GM19468 (cell line): ENCODE data around the gene AACS.

ENCODE experiments used
- ATAC-seq: cut with Tn5 transposase; IDR thresholded peaks from one replicate; pipeline ENCODE4 v1.9.1; 2021; ENCODE audit warnings: mild to moderate bottlenecking, moderate library complexity, moderate number of reproducible peaks; ENCODE audit not compliant: unreplicated experiment; ENCODE audit errors: extremely low read depth

Gene AACS

GRCh38 chr12:125143491-125143890 lies 78.3 kb downstream of the AACS start:
- ATAC-seq = no peak

- no peak for ATAC-seq
Measured at GRCh38 chr12:125145196-125145595, 80.0 kb downstream of the AACS start.

GRCh38 chr12:125148316-125148715 lies 83.1 kb downstream of the AACS start:
- no peak for ATAC-seq

GRCh38 chr12:125149160-125150108 lies 84.2 kb downstream of the AACS start:
- peak; percentile 87 for ATAC-seq

- ATAC-seq = no peak
Measured at GRCh38 chr12:125151284-125151683, 86.0 kb downstream of the AACS start.

- ATAC-seq = no peak
Measured at GRCh38 chr12:125152463-125152862, 87.2 kb downstream of the AACS start.

GRCh38 chr12:125155366-125155765 lies 90.1 kb downstream of the AACS start:
- ATAC-seq = no peak

- no peak for ATAC-seq
Measured at GRCh38 chr12:125157177-125157576, 91.9 kb downstream of the AACS start.

GRCh38 chr12:125159702-125160101 lies 94.5 kb downstream of the AACS start:
- no peak for ATAC-seq

- no peak for ATAC-seq
Measured at GRCh38 chr12:125160281-125160955, 95.2 kb downstream of the AACS start.

- no peak for ATAC-seq
Measured at GRCh38 chr12:125161712-125162022, 96.4 kb downstream of the AACS start.

- no peak for ATAC-seq
Measured at GRCh38 chr12:125162489-125163028, 97.3 kb downstream of the AACS start.

GRCh38 chr12:125163148-125163547 lies 97.9 kb downstream of the AACS start:
- ATAC-seq = no peak

- ATAC-seq = no peak
Measured at GRCh38 chr12:125164541-125164940, 99.3 kb downstream of the AACS start.

GRCh38 chr12:125166041-125166440 lies 100.8 kb downstream of the AACS start:
- ATAC-seq = no peak

GRCh38 chr12:125167658-125168057 lies 102.4 kb downstream of the AACS start:
- no peak for ATAC-seq

GRCh38 chr12:125169451-125169850 lies 104.2 kb downstream of the AACS start:
- ATAC-seq = no peak

GRCh38 chr12:125169870-125170269 lies 104.6 kb downstream of the AACS start:
- ATAC-seq = no peak

- ATAC-seq = no peak
Measured at GRCh38 chr12:125171267-125171666, 106.0 kb downstream of the AACS start.

GRCh38 chr12:125172231-125172850 lies 107.1 kb downstream of the AACS start:
- no peak for ATAC-seq

GRCh38 chr12:125175576-125175975 lies 110.3 kb downstream of the AACS start:
- ATAC-seq = no peak
